ENCODE measurements around the gene JAM2. TPM values are rescaled to one million over a fixed set of nuclear protein-coding genes. Genes with fewer than 3 reads are reported as not detected.
A peak's percentile ranks its signal among the peaks of the same experiment; 100 is the strongest.

JAM2 gene
- total RNA-seq, 1 experiment from 2014 or later = 0.20 TPM

GRCh38 chr21:25607151-25608043, 31.7 kb upstream of the JAM2 start, which contains the start of gene MRPL39:
Gene MRPL39 (minus strand): TSS chr21:25607481. CDS start chr21:25607475, 6 bp downstream.
- no TSS peak for BruUV-seq (replicated peaks)
- Mint-ChIP-seq H3K27me3 (ENCODE audit: insufficient read depth, unreplicated experiment) (no peaks in the 10 kb centered on the region), H3K4me3 (ENCODE audit: unreplicated experiment) (peak within 1 kb of the TSS; percentile 84), H3K27ac (ENCODE audit: unreplicated experiment) (peak within 1 kb of the TSS; percentile 94), H3K9me3 (ENCODE audit: unreplicated experiment) (no peaks in the 10 kb centered on the region), H3K36me3 (ENCODE audit: insufficient read depth, unreplicated experiment) (peaks cover 18% of the 10 kb centered on the region), H3K4me1 (ENCODE audit: low read depth, unreplicated experiment) (no peaks in the 10 kb centered on the region)
- Histone ChIP-seq H3K36me3 (ENCODE audit: control insufficient read depth, insufficient read depth, low read length) (no peaks in the 10 kb centered on the region; the same call in 1 of the 2 replicates), H3K9me3 (no peaks in the 10 kb centered on the region), H3K4me3 (ENCODE audit: low read depth, low read length) (peak within 1 kb of the TSS; percentile 49), H3K4me1 (no peaks in the 10 kb centered on the region), H3K27me3 (replicated peaks; ENCODE audit: control insufficient read depth, insufficient read depth, low read length) (no peaks in the 10 kb centered on the region)
- TF ChIP-seq CTCF (IDR thresholded peaks at IDR 0.05; ENCODE audit: insufficient read depth in 1 of 2, low read depth in 1 of 2, low read length in 1 of 2, severe bottlenecking in 1 of 2, unreplicated experiment in 1 of 2) = peak; percentile 26 to 73
- ChIA-PET POLR2A (no interaction called here), CTCF (interaction anchor here (1.0 to 1.1 kb wide), 2 partner anchors 9 to 194 kb away, joined by 3 read pairs; no protein-coding TSS in a partner anchor)
- peak; percentile 92 for DNase-seq
- intact Hi-C loops (cut with micrococcal nuclease; ENCODE audit: unreplicated experiment) = loop anchor here (1.0 to 2.0 kb wide), 5 partner anchors 101 to 1109 kb away; partner anchors contain the start of genes ATP5PF and GABPA

- H3K27me3 Mint-ChIP-seq (ENCODE audit: insufficient read depth, unreplicated experiment) = no peaks in the 10 kb centered on the region
- intact Hi-C loops (cut with micrococcal nuclease; ENCODE audit: unreplicated experiment) = loop anchor here (1.0 to 2.0 kb wide), 3 partner anchors 100 to 255 kb away; no protein-coding TSS in a partner anchor
- H3K4me3 Mint-ChIP-seq (ENCODE audit: unreplicated experiment) = peak overlapping the region; percentile 84
- no peaks in the 10 kb centered on the region for H3K9me3 Mint-ChIP-seq (ENCODE audit: unreplicated experiment)
- H3K27ac Mint-ChIP-seq (ENCODE audit: unreplicated experiment) = peak overlapping the region; percentile 94
- H3K36me3 Mint-ChIP-seq (ENCODE audit: insufficient read depth, unreplicated experiment) = peaks cover 12% of the 10 kb centered on the region
- H3K4me3 ChIP-seq (ENCODE audit: low read depth, low read length) = peak overlapping the region; percentile 49
- ChIA-PET POLR2A (no interaction called here), CTCF (interaction anchor here (0.9 to 1.1 kb wide), 3 partner anchors 10 to 193 kb away, joined by 3 to 4 read pairs (median 3); no protein-coding TSS in a partner anchor)
- no peaks in the 10 kb centered on the region for H3K4me1 ChIP-seq
- no peaks in the 10 kb centered on the region for H3K36me3 ChIP-seq (ENCODE audit: control insufficient read depth, insufficient read depth, low read length)
- no peaks in the 10 kb centered on the region for H3K27me3 ChIP-seq (replicated peaks; ENCODE audit: control insufficient read depth, insufficient read depth, low read length)
- peak; percentile 75 to 76 for DNase-seq
- H3K9me3 ChIP-seq = no peaks in the 10 kb centered on the region
- TF ChIP-seq CTCF (IDR thresholded peaks at IDR 0.05; ENCODE audit: insufficient read depth in 1 of 2, low read depth in 1 of 2, low read length in 1 of 2, severe bottlenecking in 1 of 2, unreplicated experiment in 1 of 2) = peak; percentile 75 to 81
- H3K4me1 Mint-ChIP-seq (ENCODE audit: low read depth, unreplicated experiment) = no peaks in the 10 kb centered on the region
- BruUV-seq (replicated peaks) = no TSS peak
Measured at GRCh38 chr21:25608044-25608737, 30.9 kb upstream of the JAM2 start.

GRCh38 chr21:25614441-25614840, 24.6 kb upstream of the JAM2 start:
- intact Hi-C loops (cut with micrococcal nuclease; ENCODE audit: unreplicated experiment) = no loop called here
- CTCF ChIA-PET = interaction anchor here (0.7 kb wide), 1 partner anchor 203 kb away, joined by 4 read pairs; no protein-coding TSS in a partner anchor
- POLR2A ChIA-PET = no interaction called here

More at GRCh38 chr21:25614441-25614840, 24.6 kb upstream of the JAM2 start:
- Histone ChIP-seq H3K4me1 (no peaks in the 10 kb centered on the region), H3K27me3 (replicated peaks; ENCODE audit: control insufficient read depth, insufficient read depth, low read length) (no peaks in the 10 kb centered on the region), H3K9me3 (no peaks in the 10 kb centered on the region), H3K4me3 (ENCODE audit: low read depth, low read length) (no peak overlapping the region), H3K36me3 (ENCODE audit: control insufficient read depth, insufficient read depth, low read length) (no peaks in the 10 kb centered on the region)
- no peak overlapping the region for H3K4me3 Mint-ChIP-seq (ENCODE audit: unreplicated experiment)
- DNase-seq = no peak
- BruUV-seq (replicated peaks) = no TSS peak
- H3K27ac Mint-ChIP-seq (ENCODE audit: unreplicated experiment) = no peak overlapping the region
- no peaks in the 10 kb centered on the region for H3K36me3 Mint-ChIP-seq (ENCODE audit: insufficient read depth, unreplicated experiment)
- peaks cover 6% of the 10 kb centered on the region for H3K27me3 Mint-ChIP-seq (ENCODE audit: insufficient read depth, unreplicated experiment)
- TF ChIP-seq CTCF (IDR thresholded peaks at IDR 0.05; ENCODE audit: insufficient read depth in 1 of 2, low read depth in 1 of 2, low read length in 1 of 2, severe bottlenecking in 1 of 2, unreplicated experiment in 1 of 2) = no peak
- peaks cover 7% of the 10 kb centered on the region for H3K4me1 Mint-ChIP-seq (ENCODE audit: low read depth, unreplicated experiment)
- H3K9me3 Mint-ChIP-seq (ENCODE audit: unreplicated experiment) = no peaks in the 10 kb centered on the region
